GM23248 (cell line): ENCODE measurements around the gene WSB2.

Source experiments
- EZH2 ChIP-seq: fragments of 200-600 bp; sonication (generic); IDR thresholded peaks from 2 replicates; pipeline ENCODE4 v1.6.1; 2018; ENCODE audit warnings: antibody characterized with exemption, mild to moderate bottlenecking; ENCODE audit not compliant: insufficient read depth, poor library complexity, severe bottlenecking
- EZH2phosphoT487 ChIP-seq: fragments of 200-600 bp; sonication (generic); IDR thresholded peaks from 2 replicates; pipeline ENCODE4 v1.6.1; 2018; ENCODE audit warnings: antibody characterized with exemption, moderate library complexity, mild to moderate bottlenecking, low read depth; ENCODE audit not compliant: insufficient read depth

- TF ChIP-seq EZH2 (no peak), EZH2phosphoT487 (no peak)
These were observed 21.2 kb upstream of the WSB2 start for GRCh38 chr12:118082161-118082560.
